H54 (cell line): ENCODE results near the gene CHTOP.
"Not testable (repeated sequence)": the region's sequence is repeated elsewhere in the genome, so short reads cannot be mapped to it uniquely, and the experiment has no call there.

Experiments used
- DNase-seq: peaks from one replicate; pipeline ENCODE4 v3.0.0; 2011; ENCODE audit warnings: low spot score, mixed read lengths; ENCODE audit not compliant: insufficient read length
- FAIRE-seq: peaks from 3 replicates; lab custom pipeline; 2011; peaks lifted over from hg19 to GRCh38; lab: Jason Lieb, UNC
- POLR2A ChIP-seq: IDR thresholded peaks from 2 replicates; pipeline ENCODE4 v1.6.1; 2011; ENCODE audit warnings: low read depth, mild to moderate bottlenecking, low read length

Gene CHTOP

DNA sequence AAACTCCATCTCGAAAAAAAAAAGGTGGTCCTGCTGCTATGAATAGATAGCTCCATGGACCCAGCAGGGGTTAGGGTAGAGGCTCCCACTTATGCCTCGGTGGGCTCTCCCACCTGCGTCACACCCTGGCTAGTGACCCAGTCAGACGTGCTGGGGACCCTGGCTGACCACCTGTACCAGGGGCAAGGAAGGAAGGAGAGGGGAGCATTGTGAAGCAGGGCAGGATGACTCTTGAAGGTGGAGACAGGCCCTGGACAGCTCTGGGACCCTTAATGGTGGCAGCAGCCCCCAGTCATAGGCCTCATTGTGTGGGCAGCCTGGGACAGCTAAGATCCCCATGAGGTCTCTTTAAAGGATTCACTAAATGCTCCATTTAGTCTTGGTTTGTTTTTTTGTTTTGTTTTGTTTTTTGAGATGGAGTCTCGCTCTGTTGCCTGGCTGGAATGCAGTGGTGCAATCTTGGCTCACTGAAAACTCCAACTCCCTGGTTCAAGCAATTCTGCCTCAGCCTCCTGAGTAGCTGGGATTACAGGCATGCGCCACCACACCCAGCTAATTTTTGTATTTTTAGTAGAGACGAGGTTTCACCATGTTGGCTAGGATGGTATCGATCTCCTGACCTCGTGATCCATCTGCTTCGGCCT lies 14.3 kb downstream of the CHTOP start:
- no peak for TF ChIP-seq POLR2A
- DNase-seq (no peak), FAIRE-seq (no peak)

DNA sequence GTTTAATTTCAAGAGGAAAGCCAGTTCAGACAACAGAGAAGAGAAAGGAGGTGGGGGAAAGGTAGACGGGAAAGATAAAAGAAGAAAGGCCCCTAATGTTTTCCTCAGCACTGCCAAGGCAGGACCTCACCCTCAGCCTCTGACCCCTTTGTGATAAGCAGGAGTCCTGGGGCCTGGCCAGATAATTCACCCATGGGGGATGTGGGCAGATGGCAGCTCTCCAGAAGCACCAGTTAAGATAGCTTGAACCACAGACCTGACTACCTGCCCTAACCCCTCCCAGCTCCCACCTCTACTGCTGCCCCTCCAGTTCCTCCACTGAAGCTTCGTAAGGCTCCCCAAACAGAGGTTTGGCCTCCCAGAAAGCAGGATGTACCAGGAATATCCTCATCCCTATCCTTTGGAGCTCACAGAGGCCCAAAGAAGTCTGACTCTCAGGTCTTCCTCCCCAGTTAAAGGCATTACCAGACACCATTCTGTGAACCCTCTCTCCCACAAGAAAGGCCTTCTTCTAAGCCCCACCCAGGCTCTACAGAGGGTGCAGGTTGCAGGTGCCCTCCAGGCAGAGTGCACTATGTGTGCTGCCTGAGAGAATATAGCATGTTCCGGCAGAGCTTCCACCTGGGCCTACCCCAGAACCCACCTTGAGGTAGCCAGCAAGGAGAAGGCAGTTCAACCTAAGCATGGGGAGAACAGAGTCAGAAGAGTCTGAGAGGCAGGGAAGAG lies 15.4 kb downstream of the CHTOP start:
- FAIRE-seq (no peak), DNase-seq (no peak)
- no peak for TF ChIP-seq POLR2A

DNA sequence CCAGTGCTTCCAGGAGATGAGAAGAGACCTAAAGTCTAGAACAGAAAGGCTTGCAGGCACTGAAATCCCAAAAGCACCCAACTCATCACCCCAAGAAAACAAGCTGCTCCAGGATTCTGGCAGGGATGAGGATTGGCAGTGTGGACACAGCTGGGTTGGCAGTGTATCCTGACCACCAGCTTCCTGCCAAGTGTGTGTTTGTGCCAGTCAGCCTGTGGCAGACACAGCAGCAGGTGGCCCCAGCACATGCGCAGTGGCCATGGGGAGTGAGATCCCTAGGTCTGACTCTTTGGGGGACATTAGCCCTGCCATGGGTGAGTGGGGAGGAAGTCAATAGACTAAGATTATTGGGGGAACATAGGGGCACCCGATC lies 16.0 kb downstream of the CHTOP start:
- TF ChIP-seq POLR2A = no peak
- DNase-seq = no peak
- FAIRE-seq = no peak

DNA sequence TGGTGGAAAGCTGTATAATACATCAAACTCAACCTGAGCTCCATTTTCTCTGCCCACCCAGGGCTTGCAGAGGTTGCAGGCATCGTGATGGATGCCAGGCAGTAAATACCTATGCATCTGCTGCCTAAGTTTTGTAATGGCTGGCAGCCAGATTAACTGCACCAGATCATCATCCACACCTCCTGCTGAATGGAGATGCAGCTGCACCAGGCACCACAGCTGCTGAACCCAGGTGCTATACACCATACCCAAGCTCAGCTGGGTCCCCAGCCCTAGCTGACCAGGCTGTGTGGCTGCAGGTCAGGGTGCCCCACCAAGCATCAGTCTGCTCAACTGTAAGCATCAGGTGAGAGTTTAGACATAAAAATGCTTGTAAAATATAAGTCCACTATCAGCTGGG lies 17.9 kb downstream of the CHTOP start:
- TF ChIP-seq POLR2A = no peak
- no peak for FAIRE-seq
- no peak for DNase-seq

DNA sequence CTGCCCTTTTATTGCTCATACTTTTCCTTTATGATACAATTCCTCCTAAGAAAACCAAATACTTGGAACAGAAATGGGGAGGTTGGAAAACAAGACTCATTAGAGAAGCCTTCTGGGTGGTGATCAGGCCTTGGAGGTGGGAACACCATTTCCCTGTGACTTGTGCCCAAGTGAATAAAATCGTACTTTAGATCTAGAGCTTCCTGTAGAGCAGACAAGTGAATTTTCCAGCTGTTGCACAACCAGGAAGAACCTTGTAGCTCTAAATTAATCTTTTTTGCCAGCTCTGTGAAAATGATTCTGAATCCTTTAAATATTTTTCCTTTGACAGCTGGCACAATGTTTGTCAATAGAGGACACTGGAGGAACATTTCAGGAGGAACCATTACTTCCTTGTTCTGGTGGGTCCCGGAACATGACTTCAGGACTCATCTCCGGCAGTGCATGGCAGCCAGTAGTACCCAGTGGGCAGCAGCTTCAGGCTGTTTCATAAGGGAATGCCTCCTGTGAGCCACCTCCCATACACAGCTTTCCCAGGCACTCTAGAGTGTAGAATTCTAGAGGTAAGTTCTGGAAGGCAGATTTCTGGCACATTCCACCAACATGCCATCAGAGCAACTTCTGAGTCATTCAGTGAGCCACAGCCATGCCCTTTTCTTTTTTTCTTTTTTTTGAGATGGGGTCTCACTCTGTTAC lies 19.1 kb downstream of the CHTOP start:
- FAIRE-seq = no peak
- DNase-seq = no peak

DNA sequence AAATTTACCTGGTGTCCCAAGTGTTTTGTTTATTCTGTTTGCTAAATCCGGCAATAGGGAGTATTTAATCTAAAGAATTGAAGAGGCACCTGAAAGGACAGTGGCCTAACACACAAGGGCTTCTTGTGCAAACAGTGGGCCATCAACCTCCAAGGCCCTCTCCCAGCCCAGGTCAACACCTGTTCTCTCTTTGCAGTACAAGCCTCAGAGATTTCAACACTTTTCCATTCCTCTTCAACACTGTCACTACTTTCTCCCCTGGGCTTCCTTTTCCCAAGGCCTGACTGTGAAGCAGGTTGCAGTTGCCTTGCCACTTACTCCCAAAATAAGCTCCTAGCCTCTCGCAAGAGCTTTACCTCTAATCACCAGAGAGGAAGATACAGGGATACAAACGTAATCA lies 21.5 kb downstream of the CHTOP start:
- DNase-seq (no peak), FAIRE-seq (no peak)
- TF ChIP-seq POLR2A = no peak

More for the DNA sequence above, 19.1 kb downstream of the CHTOP start:
- no peak for TF ChIP-seq POLR2A

DNA sequence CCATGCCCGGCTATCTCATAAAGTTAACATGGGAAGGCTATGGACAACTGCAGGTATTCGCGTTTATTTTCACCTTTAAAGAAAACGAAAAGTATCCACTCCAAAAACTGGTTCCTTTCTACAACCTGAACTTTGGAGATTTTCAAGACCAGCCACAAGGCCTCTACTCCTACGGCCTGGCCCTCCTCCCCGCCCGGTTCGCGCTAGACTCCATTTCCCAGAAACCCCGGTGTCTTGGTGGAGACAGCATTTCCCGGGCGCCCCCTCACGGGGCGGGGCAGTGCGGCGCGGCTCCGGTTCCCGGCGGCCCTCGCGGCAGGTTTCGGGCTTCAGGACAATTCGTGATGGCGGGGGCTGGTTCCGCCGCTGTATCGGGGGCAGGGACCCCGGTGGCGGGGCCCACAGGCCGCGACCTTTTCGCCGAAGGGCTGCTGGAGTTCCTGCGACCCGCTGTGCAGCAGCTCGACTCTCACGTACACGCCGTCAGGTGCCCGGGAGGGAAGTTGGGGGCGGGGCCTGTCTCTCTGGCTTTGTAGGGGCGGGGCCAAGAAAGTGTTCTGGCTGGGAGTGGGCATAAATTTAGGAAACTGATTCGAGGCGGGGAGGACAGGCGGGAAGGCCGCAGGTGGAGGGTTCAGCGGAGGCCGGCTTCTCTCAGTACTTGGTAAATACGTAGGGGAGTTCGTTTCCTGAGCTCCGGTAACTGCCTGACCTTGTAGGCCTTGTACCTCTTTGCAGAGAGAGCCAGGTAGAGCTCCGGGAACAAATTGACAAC lies 24.7 kb downstream of the CHTOP start, which contains the start of gene SNAPIN:
Gene SNAPIN (plus strand): TSS at position 304 of the 775 bp plus-strand sequence. CDS start 41 bp downstream, at position 345.
- FAIRE-seq = no peak
- peak; percentile 39; the same call in 1 of the 2 replicates for TF ChIP-seq POLR2A
- DNase-seq = peak; percentile 87

DNA sequence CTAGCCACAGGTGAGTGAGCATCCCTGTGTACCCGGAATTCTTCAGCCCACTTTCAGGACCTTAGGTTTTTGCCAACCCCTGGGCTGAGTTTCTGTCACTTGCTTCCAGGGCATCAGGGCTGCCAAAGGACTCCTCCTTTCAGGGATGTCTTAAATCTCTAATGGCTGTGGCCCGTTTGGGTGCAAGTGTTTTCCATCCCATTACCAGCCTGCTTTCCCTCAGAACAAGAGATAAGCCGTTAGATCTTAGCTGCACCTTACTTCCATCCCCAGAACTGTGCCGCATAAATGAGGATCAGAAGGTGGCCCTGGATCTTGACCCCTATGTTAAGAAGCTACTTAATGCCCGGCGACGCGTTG lies 25.3 kb downstream of the CHTOP start:
- no peak for TF ChIP-seq POLR2A
- DNase-seq (no peak), FAIRE-seq (no peak)

DNA sequence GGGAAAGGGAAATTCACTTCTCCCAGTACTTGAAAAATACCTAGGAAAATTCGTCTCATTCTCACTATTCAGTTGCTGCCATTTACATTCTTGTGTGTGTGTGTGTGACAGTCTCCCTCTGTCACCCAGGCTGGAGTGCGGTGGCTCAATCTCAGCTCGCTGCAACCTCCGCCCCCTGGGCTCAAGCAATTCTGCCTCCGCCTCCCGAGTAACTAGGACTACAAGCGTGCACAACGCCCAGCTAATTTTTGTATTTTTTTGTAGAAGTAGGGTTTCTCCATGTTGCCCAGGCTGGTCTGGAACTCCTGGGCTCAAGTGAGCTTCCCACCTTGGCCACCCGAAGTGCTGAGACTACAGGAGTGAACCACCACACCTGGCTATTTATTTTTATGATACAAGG lies 25.8 kb downstream of the CHTOP start:
- TF ChIP-seq POLR2A = no peak
- no peak for FAIRE-seq
- DNase-seq = no peak

DNA sequence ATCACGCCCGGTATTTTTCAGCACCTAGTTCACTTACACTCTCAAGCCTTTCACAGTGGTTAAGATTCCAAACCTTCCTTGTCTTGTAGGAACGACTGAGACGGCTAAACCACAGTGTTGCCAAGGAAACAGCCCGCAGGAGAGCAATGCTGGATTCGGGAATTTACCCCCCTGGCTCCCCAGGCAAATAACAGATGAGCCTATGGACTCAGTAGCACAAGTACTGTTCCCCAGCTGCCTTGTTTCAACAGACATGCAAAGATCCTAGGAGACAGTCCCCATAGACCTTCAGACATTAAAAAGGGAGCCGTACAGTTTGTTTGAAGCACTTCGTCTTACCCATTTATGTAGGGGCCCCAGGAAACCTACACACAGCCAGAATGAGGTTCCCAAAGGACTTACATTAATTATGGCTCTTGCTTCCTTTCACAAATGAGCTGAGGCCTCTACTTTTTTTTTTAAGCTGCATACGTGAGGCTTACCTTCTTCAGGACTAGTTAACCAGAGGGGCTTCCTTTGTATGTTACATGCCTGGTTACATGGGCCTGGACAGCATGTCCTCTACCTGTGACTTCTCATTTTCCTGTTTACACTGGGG lies 27.3 kb downstream of the CHTOP start:
- no peak for FAIRE-seq
- DNase-seq = no peak
- TF ChIP-seq POLR2A = no peak

DNA sequence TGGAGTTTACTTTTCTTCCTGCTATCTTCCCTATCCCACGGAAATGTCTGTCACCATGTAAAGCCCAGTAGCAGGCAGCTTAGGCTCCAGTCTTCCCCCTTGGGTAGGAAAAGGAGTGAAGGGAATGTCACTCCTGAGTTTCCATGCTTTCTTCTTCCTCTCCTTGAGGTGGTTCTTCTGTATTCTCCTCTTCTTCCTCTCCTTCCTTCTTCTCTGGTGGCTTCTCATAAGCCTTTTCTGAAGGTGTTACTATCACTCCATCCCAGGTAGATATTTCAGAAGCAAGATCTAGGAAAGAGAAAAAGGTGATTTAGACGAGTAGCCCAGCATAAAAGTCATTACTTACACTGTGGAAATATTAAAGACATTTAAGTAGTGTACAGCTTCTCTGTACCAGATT lies 28.4 kb downstream of the CHTOP start:
- FAIRE-seq (no peak), DNase-seq (no peak)
- no peak for TF ChIP-seq POLR2A

DNA sequence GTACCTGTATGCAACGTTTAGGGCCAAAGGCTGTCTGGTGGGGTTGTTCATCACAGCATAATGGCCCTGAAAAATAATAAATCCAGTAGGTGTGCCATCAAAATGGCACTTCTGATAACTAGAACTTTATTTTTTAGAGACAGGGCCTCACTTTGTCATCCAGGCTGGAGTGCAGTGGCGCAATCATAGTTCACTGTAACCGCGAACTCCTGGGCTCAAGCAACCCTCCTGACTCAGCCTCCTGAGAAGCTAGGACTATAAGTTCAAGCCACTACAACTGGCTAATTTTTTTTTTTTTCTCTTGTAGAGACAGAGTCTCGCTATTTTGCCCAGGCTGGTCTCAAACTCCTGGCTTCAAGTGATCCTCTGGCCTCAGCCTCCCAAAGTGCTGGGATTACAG lies 29.3 kb downstream of the CHTOP start:
- FAIRE-seq = no peak
- DNase-seq = no peak
- no peak for TF ChIP-seq POLR2A

DNA sequence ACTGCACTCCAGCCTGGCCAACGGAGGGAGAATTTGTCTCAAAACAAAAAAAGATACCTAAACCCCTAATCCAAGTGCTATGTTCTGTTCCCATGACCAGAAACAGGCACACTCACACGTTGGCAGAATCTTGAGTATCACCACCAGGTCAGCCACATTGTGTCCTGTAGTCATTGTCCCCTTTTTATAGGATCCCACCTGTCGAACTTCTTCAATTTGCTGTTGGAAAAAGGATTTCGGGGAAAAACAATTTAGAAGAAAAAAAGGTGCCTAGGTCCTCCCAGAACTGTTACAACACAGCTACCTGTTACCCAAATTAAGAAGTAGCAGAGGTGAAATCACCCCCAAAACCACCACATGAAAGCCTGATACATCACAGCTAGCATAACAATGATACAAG lies 33.6 kb downstream of the CHTOP start:
- no peak for TF ChIP-seq POLR2A
- DNase-seq (no peak), FAIRE-seq (no peak)

DNA sequence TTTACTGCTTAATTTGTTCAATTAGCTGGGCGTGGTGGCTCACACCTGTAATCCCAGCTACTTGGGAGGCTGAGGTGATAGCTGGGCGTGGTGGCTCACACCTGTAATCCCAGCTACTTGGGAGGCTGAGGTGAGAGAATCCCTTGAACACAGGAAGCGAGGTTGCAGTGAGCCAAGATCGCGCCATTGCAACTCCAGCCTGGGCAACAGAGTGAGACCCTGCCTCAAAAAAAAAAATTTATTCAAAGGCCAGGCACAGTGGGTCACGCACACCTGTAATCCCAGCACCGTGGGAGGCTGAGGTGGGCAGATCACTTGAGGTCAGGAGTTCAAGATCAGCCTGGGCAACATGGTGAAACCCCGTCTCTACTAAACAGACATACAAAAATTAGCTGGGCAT lies 34.8 kb downstream of the CHTOP start:
- not testable (repeated sequence) for FAIRE-seq, DNase-seq
